Upper lobe of left lung (tissue), 4 donors: ENCODE data around the gene ARHGAP8.

Source experiments
- CTCF ChIP-seq, 6 experiments: fragments of 450-650 bp in 4 of 6; fragments of 200-600 bp in 2 of 6; sonication (generic) in 2 of 6; IDR thresholded peaks; one replicate each; pipeline ENCODE4 v1.5.1; 2016 to 2019; ENCODE audit warnings: antibody characterized with exemption in 6 of 6
- EP300 ChIP-seq, 4 donors: sonication (generic); formaldehyde crosslinking; IDR thresholded peaks; one replicate each; pipeline ENCODE4 v1.5.1; 2017; ENCODE audit warnings: antibody characterized with exemption in 4 of 4, control low read depth in 2 of 4

DNA sequence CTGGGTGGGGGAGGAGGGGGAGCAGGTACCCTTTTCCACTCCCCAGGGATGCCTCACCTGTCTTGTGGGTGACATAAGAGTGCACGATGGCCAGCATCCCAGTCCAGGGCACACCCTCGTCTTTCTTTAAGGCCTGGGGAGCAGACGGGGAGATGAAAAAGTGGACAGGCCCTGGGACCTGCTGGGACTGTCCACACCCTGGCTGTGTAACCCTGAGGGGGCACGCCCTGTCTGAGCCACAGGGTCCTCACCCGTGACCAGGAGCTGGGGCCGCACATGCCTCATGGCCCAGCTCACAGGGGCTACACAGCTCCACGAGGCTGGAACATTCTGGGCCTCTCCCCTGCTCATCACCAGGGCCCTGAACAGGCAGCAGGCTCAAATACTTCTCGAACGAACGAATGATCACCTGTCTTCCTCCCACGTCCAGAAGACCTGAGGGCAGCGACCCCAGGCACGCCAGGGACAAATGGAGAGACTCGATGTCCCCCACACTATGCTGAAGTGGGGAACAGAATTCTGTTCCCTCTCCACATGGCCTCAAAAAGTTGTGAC is 133.5 kb downstream of the ARHGAP8 start:
- no peak for TF ChIP-seq CTCF (IDR thresholded peaks at IDR 0.05)
- TF ChIP-seq EP300 (IDR thresholded peaks at IDR 0.05): no peak
